GM06990 (cell line): ENCODE results near the gene CATSPER3.

Source experiments
- DNase-seq: peaks from one replicate; pipeline ENCODE4 v3.0.0-alpha.2; 2011; ENCODE audit not compliant: insufficient read length; ENCODE audit errors: extremely low read depth
- H3K27me3 ChIP-seq: replicated peaks from 2 replicates; pipeline ENCODE4 v1.6.0; 2011; ENCODE audit warnings: low read length; ENCODE audit not compliant: control insufficient read depth, insufficient read depth
- H3K36me3 ChIP-seq: 2 replicates; pipeline ENCODE4 v1.5.1; 2011; ENCODE audit warnings: low read length; ENCODE audit not compliant: control insufficient read depth, insufficient read depth
- H3K4me3 ChIP-seq: replicated peaks from 2 replicates; pipeline ENCODE4 v1.5.1; 2011; ENCODE audit warnings: low read depth, mild to moderate bottlenecking, control low read depth, low read length
- CTCF ChIP-seq: IDR thresholded peaks from 2 replicates; pipeline ENCODE4 v1.5.1; 2011; ENCODE audit warnings: low read length, control low read depth, mild to moderate bottlenecking, inconsistent platforms; ENCODE audit not compliant: insufficient read depth, poor library complexity, severe bottlenecking

Gene CATSPER3

DNA sequence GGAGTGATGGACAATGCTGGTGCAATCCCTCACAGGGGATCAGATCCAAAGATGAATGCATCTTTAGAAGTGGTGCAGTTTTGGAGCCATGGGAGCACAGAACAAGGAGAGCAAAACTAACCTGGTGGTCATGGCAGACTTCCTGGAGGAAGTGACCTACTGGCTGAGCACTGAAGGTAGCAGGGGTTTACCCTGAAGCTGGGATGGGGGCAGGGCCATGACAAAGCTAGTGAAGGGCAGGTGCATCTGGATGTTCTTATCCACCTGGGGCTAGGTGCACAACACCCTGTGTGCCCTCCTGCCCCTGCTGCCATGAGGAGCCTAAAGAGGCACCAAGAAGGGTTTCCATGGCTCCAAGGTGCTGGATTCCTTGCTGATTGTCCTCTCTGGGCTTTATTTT lies 77.8 kb downstream of the CATSPER3 start:
- Histone ChIP-seq H3K27me3 (peaks cover under 1% of the 10 kb centered on the region; the same call in 1 of the 2 replicates), H3K36me3 (no peaks in the 10 kb centered on the region), H3K4me3 (no peak overlapping the region)
- DNase-seq, result no peak
- TF ChIP-seq CTCF, result no peak

- H3K27me3 ChIP-seq, result no peaks in the 10 kb centered on the region; the same call in 1 of the 2 replicates
- TF ChIP-seq CTCF, result no peak
- H3K4me3 ChIP-seq, result no peak overlapping the region
These were observed 79.1 kb downstream of the CATSPER3 start for GRCh38 chr5:135046661-135047346.

DNA sequence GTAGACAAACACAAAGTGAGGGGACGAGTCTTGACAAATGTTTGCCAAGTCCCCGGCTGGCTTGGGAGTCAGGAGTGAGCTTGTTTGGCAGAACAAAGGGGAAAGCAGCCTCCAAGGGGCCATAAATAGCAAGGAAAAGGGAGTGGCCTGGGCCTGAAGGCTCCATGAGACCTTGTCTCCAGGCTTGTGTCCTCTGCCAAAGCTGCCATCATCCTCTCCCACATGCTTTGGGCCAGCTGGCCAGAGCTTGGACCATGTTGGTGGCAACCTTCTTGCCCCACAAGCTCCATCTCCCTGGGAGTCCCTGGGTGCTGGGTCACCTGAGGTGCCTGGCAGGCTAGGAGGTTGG lies 79.6 kb downstream of the CATSPER3 start:
- DNase-seq, result no peak
- no peak overlapping the region for H3K4me3 ChIP-seq
- TF ChIP-seq CTCF, result no peak
- H3K36me3 ChIP-seq, result no peaks in the 10 kb centered on the region
- H3K27me3 ChIP-seq, result no peaks in the 10 kb centered on the region; the same call in 1 of the 2 replicates

More at GRCh38 chr5:135046661-135047346, 79.1 kb downstream of the CATSPER3 start:
- no peak for DNase-seq
- H3K36me3 ChIP-seq, result no peaks in the 10 kb centered on the region

DNA sequence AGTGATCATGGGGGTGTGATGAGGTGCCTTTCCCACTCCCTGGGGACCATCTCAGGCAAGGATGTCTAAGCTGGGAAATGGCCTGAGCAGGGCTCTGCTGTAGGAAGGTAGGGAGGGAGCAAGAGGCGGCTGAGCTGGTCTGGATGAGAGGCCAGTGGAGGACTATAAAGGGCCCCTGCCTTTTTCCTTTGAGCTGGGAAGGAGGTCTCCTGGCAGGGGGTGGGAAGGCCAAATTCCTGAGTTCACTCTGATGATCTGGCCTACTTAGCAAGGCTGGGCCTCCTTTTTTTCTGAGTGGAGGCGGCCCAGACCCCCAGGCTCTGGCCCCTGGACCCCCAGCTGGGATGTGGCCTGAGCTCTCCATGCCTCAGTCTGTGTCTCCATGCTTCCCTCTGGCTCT lies 80.6 kb downstream of the CATSPER3 start:
- no peak for DNase-seq
- H3K4me3 ChIP-seq, result no peak overlapping the region
- H3K27me3 ChIP-seq, result no peaks in the 10 kb centered on the region; the same call in 1 of the 2 replicates
- no peaks in the 10 kb centered on the region for H3K36me3 ChIP-seq
- TF ChIP-seq CTCF, result no peak

- H3K4me3 ChIP-seq, result no peak overlapping the region
- no peak for DNase-seq
- H3K36me3 ChIP-seq, result no peaks in the 10 kb centered on the region
- no peaks in the 10 kb centered on the region for H3K27me3 ChIP-seq
- no peak for TF ChIP-seq CTCF
These were observed 81.2 kb downstream of the CATSPER3 start for GRCh38 chr5:135048930-135049329.
